Caco-2 (cell line): ENCODE measurements around the gene UQCR11. TPM values are rescaled to one million over a fixed set of nuclear protein-coding genes. Genes with fewer than 3 reads are reported as not detected.
A peak's percentile ranks its signal among the peaks of the same experiment; 100 is the strongest.

Source experiments
- BruUV-seq: library from RNA; stranded (reverse); fragments of 400-500 nt; replicated peaks from 2 replicates; lab custom pipeline; 2021; lab: Mats Ljungman, UMichigan
- CTCF ChIA-PET: fragments of 300-600 bp; sonication (Branson Sonifier 250); formaldehyde crosslinking; loops from one replicate; lab custom pipeline; 2022; ENCODE audit warnings: antibody characterized with exemption; lab: Charles Lee
- POLR2A ChIA-PET: fragments of 300-600 bp; sonication (Branson Sonifier 250); formaldehyde crosslinking; loops from one replicate; lab custom pipeline; 2022; ENCODE audit warnings: antibody characterized with exemption; lab: Charles Lee
- DNase-seq, 2 experiments: peaks; one replicate each; pipeline versions ENCODE4 v3.0.0 to v3.0.0-alpha.2; 2020 to 2022
- H3K27me3 ChIP-seq: replicated peaks from 2 replicates; pipeline ENCODE4 v1.6.0; 2011; ENCODE audit warnings: low read length; ENCODE audit not compliant: control insufficient read depth, insufficient read depth
- H3K36me3 ChIP-seq: 2 replicates; pipeline ENCODE4 v1.5.1; 2011; ENCODE audit warnings: low read length; ENCODE audit not compliant: control insufficient read depth, insufficient read depth
- H3K4me1 ChIP-seq: fragments of 250-450 bp; sonication (Bioruptor Pico); 2 replicates; pipeline ENCODE4 v1.5.1; 2020; ENCODE audit warnings: mild to moderate bottlenecking
- H3K4me3 ChIP-seq: 2 replicates; pipeline ENCODE4 v1.5.1; 2011; ENCODE audit warnings: low read depth, mild to moderate bottlenecking, control low read depth, low read length
- H3K9me3 ChIP-seq: fragments of 250-450 bp; sonication (Bioruptor Pico); 2 replicates; pipeline ENCODE4 v1.5.1; 2020; ENCODE audit warnings: mild to moderate bottlenecking, moderate library complexity
- H3K27ac Mint-ChIP-seq: one replicate; pipeline ENCODE4 v1.8.0; 2022; ENCODE audit warnings: mixed read lengths; ENCODE audit not compliant: unreplicated experiment
- H3K27me3 Mint-ChIP-seq: one replicate; pipeline ENCODE4 v1.8.0; 2022; ENCODE audit warnings: mixed read lengths; ENCODE audit not compliant: insufficient read depth, unreplicated experiment
- H3K36me3 Mint-ChIP-seq: one replicate; pipeline ENCODE4 v1.8.0; 2022; ENCODE audit warnings: mild to moderate bottlenecking, mixed read lengths; ENCODE audit not compliant: insufficient read depth, unreplicated experiment
- H3K4me1 Mint-ChIP-seq: one replicate; pipeline ENCODE4 v1.8.0; 2022; ENCODE audit warnings: low read depth, mixed read lengths; ENCODE audit not compliant: unreplicated experiment
- H3K4me3 Mint-ChIP-seq: one replicate; pipeline ENCODE4 v1.8.0; 2022; ENCODE audit warnings: mild to moderate bottlenecking, moderate library complexity, mixed read lengths; ENCODE audit not compliant: unreplicated experiment
- H3K9me3 Mint-ChIP-seq: one replicate; pipeline ENCODE4 v1.8.0; 2022; ENCODE audit warnings: mixed read lengths; ENCODE audit not compliant: unreplicated experiment
- CTCF ChIP-seq, 2 experiments: fragments of 200-600 bp in 1 of 2; IDR thresholded peaks; 1 replicate in 1 of 2; 2 replicates in 1 of 2; pipeline versions ENCODE4 v1.5.1 to v1.8.0; 2011 to 2022; ENCODE audit warnings: antibody characterized with exemption in 1 of 2, control low read depth in 1 of 2, inconsistent platforms in 1 of 2, low read depth in 1 of 2, low read length in 1 of 2, mild to moderate bottlenecking in 1 of 2, moderate library complexity in 1 of 2; ENCODE audit not compliant: insufficient read depth in 1 of 2, severe bottlenecking in 1 of 2, unreplicated experiment in 1 of 2
- intact Hi-C: fragments of 100-400 bp; cut with micrococcal nuclease; formaldehyde crosslinking; loops from one replicate; pipeline ENCODE4 v1.10.0; 2022; ENCODE audit not compliant: unreplicated experiment
- total RNA-seq: library from RNA; stranded (reverse); gene quantifications from 2 replicates; pipeline ENCODE4 v1.2.3, GENCODE V29; 2022

Gene UQCR11
- total RNA-seq, 1 experiment from 2014 or later, result 222 TPM

GRCh38 chr19:1636325-1637236 is 31.3 kb upstream of the UQCR11 start:
- no peak for DNase-seq
- Mint-ChIP-seq H3K27me3 (no peaks in the 10 kb centered on the region), H3K36me3 (peaks cover 82% of the 10 kb centered on the region), H3K4me3 (no peak overlapping the region), H3K4me1 (no peaks in the 10 kb centered on the region), H3K27ac (no peak overlapping the region), H3K9me3 (peaks cover 10% of the 10 kb centered on the region)
- TF ChIP-seq CTCF (IDR thresholded peaks at IDR 0.05; ENCODE audit: insufficient read depth in 1 of 2, low read depth in 1 of 2, low read length in 1 of 2, severe bottlenecking in 1 of 2, unreplicated experiment in 1 of 2), result no peak
- H3K4me3 ChIP-seq, result no peak overlapping the region
- BruUV-seq, result no TSS peak
- ChIA-PET POLR2A (no interaction called here), CTCF (no interaction called here)
- peaks cover 1% of the 10 kb centered on the region for H3K36me3 ChIP-seq
- intact Hi-C loops, result no loop called here
- H3K27me3 ChIP-seq, result no peaks in the 10 kb centered on the region
- peaks cover 21% of the 10 kb centered on the region for H3K4me1 ChIP-seq
- no peaks in the 10 kb centered on the region for H3K9me3 ChIP-seq

GRCh38 chr19:1634938-1635243 is 29.6 kb upstream of the UQCR11 start:
- peaks cover 21% of the 10 kb centered on the region for H3K4me1 ChIP-seq
- no peak for TF ChIP-seq CTCF (IDR thresholded peaks at IDR 0.05; ENCODE audit: insufficient read depth in 1 of 2, low read depth in 1 of 2, low read length in 1 of 2, severe bottlenecking in 1 of 2, unreplicated experiment in 1 of 2)
- H3K9me3 Mint-ChIP-seq, result peaks cover 10% of the 10 kb centered on the region
- POLR2A ChIA-PET, result no interaction called here
- peaks cover 1% of the 10 kb centered on the region for H3K36me3 ChIP-seq
- H3K4me3 Mint-ChIP-seq, result no peak overlapping the region
- H3K4me1 Mint-ChIP-seq, result no peaks in the 10 kb centered on the region
- no peak overlapping the region for H3K4me3 ChIP-seq
- no peaks in the 10 kb centered on the region for H3K27me3 Mint-ChIP-seq
- BruUV-seq, result no TSS peak
- H3K27me3 ChIP-seq, result no peaks in the 10 kb centered on the region
- CTCF ChIA-PET, result no interaction called here
- peaks cover 67% of the 10 kb centered on the region for H3K36me3 Mint-ChIP-seq
- no peaks in the 10 kb centered on the region for H3K9me3 ChIP-seq
- no peak for DNase-seq
- intact Hi-C loops, result no loop called here
- no peak overlapping the region for H3K27ac Mint-ChIP-seq

GRCh38 chr19:1634242-1634937 is 29.1 kb upstream of the UQCR11 start:
- no peak for DNase-seq
- no TSS peak for BruUV-seq
- no peak for TF ChIP-seq CTCF (IDR thresholded peaks at IDR 0.05; ENCODE audit: insufficient read depth in 1 of 2, low read depth in 1 of 2, low read length in 1 of 2, severe bottlenecking in 1 of 2, unreplicated experiment in 1 of 2)

More at GRCh38 chr19:1634242-1634937, 29.1 kb upstream of the UQCR11 start:
- H3K4me1 ChIP-seq, result peaks cover 21% of the 10 kb centered on the region
- Mint-ChIP-seq H3K36me3 (peaks cover 66% of the 10 kb centered on the region), H3K4me1 (no peaks in the 10 kb centered on the region), H3K4me3 (peak overlapping the region; percentile 31), H3K27me3 (no peaks in the 10 kb centered on the region), H3K9me3 (peaks cover 10% of the 10 kb centered on the region), H3K27ac (no peak overlapping the region)
- H3K4me3 ChIP-seq, result no peak overlapping the region
- H3K27me3 ChIP-seq, result no peaks in the 10 kb centered on the region
- intact Hi-C loops, result no loop called here
- peaks cover 1% of the 10 kb centered on the region for H3K36me3 ChIP-seq
- H3K9me3 ChIP-seq, result no peaks in the 10 kb centered on the region
- ChIA-PET POLR2A (no interaction called here), CTCF (no interaction called here)
